ENCODE results near the gene EFL1. TPM values are rescaled to one million over a fixed set of nuclear protein-coding genes. Genes with fewer than 3 reads are reported as not detected.

EFL1 gene
- total and polyA plus RNA-seq, 2 of the 8 experiments (the other 6 are each of a cell fraction or from before 2014, with no cell fraction given): 10.8 to 31.5 TPM

- Histone ChIP-seq H2BK5ac (ENCODE audit: low read depth, low read length) (no peak overlapping the region), H3K9ac (replicated peaks in 1 of 4; ENCODE audit: extremely low read depth in 1 of 4, low read depth in 3 of 4, low read length in 3 of 4) (no peak overlapping the region), H3K27ac (ENCODE audit: low read depth, low read length) (no peak overlapping the region), H4K20me1 (replicated peaks in 1 of 2; ENCODE audit: control insufficient read depth in 1 of 2, insufficient read depth in 2 of 2, low read length in 2 of 2) (no peaks in the 10 kb centered on the region), H3K4me3 (ENCODE audit: extremely low read depth in 1 of 4, insufficient read depth in 2 of 4, low read depth in 3 of 4, low read length in 4 of 4) (no peak overlapping the region), H2BK20ac (ENCODE audit: low read length) (no peak overlapping the region), H3K23me2 (ENCODE audit: low read depth, low read length) (no peaks in the 10 kb centered on the region), H3K4ac (replicated peaks; ENCODE audit: insufficient read length, low read depth, low read length) (no peak overlapping the region), H3K27me3 (replicated peaks in 1 of 4; ENCODE audit: control insufficient read depth in 3 of 4, extremely low read depth in 1 of 4, insufficient read depth in 3 of 4, low read length in 3 of 4) (no peaks in the 10 kb centered on the region), H2BK12ac (ENCODE audit: low read depth, low read length) (no peak overlapping the region), H2BK15ac (ENCODE audit: low read length) (no peak overlapping the region), H4K8ac (ENCODE audit: extremely low read depth, insufficient read depth, low read length) (no peak overlapping the region), H3K23ac (ENCODE audit: insufficient read length) (no peak overlapping the region), H3K79me1 (ENCODE audit: low read depth, low read length) (no peaks in the 10 kb centered on the region), H3K4me2 (ENCODE audit: insufficient read depth in 1 of 2, low read depth in 2 of 2, low read length in 2 of 2) (no peak overlapping the region), H3K14ac (ENCODE audit: insufficient read length) (no peak overlapping the region), H3K9me3 (ENCODE audit: insufficient read depth in 2 of 2, low read depth in 1 of 2, low read length in 1 of 2) (no peaks in the 10 kb centered on the region), H2AFZ (ENCODE audit: low read length) (no peak overlapping the region), H4K91ac (replicated peaks; ENCODE audit: insufficient read length, low read length) (no peak overlapping the region), H3K56ac (replicated peaks; ENCODE audit: insufficient read length, low read depth, low read length) (no peak overlapping the region), H3K4me1 (replicated peaks in 1 of 4; ENCODE audit: control insufficient read depth in 3 of 4, insufficient read depth in 4 of 4, low read length in 3 of 4) (no peaks in the 10 kb centered on the region), H4K5ac (ENCODE audit: insufficient read length, low read depth, low read length) (no peak overlapping the region), H2BK120ac (replicated peaks; ENCODE audit: low read depth, low read length) (no peak overlapping the region), H2AK5ac (ENCODE audit: low read depth, low read length) (no peak overlapping the region), H3K36me3 (ENCODE audit: control insufficient read depth in 2 of 4, insufficient read depth in 4 of 4, low read length in 3 of 4) (no peaks in the 10 kb centered on the region), H3K18ac (ENCODE audit: extremely low read depth, low read length) (no peak overlapping the region), H3K79me2 (ENCODE audit: control insufficient read depth in 1 of 2, insufficient read depth in 2 of 2, low read length in 2 of 2) (no peaks in the 10 kb centered on the region)
- ChIA-PET POLR2A (ENCODE audit: partially characterized antibody) (no interaction called here), CTCF (ENCODE audit: partially characterized antibody) (interaction anchor here (1.0 to 5.9 kb wide), 5 partner anchors 9 to 69 kb away, joined by 3 to 38 read pairs (median 8); no protein-coding TSS in a partner anchor)
- DNase-seq (ENCODE audit: low read depth in 1 of 2, low spot score in 2 of 2): no peak
- 89% methylated on average over 3 of the region's 3 CpGs; no CpG with 5 or more reads in 1 of the 2 experiments for WGBS, 2 experiments (ENCODE audit: extremely low coverage in 1 of 2, insufficient coverage in 1 of 2, insufficient read length in 1 of 2, insufficient replicate concordance in 2 of 2, low coverage in 1 of 2, low lambda C conversion rate in 2 of 2, missing lambda C conversion rate in 1 of 2)
- FAIRE-seq: no peak
- TF ChIP-seq SP1 (IDR thresholded peaks at IDR 0.05; ENCODE audit: low read depth, low read length) (no peak), MAX (IDR thresholded peaks at IDR 0.05) (no peak), TBP (IDR thresholded peaks at IDR 0.05; ENCODE audit: low read depth, low read length) (no peak), ASH2L (IDR thresholded peaks at IDR 0.05; ENCODE audit: low read length) (no peak), CEBPB (IDR thresholded peaks at IDR 0.05; ENCODE audit: low read depth, low read length) (no peak), HDAC6 (IDR thresholded peaks at IDR 0.05; ENCODE audit: low read depth, low read length) (no peak), TAF1 (IDR thresholded peaks at IDR 0.05; ENCODE audit: low read depth, low read length) (no peak), CBX8 (IDR thresholded peaks at IDR 0.05; ENCODE audit: borderline replicate concordance, low read depth, low read length) (no peak), ATF3 (IDR thresholded peaks at IDR 0.05; ENCODE audit: insufficient read depth, low read depth, low read length) (no peak), SRF (IDR thresholded peaks at IDR 0.05; ENCODE audit: low read depth, low read length) (no peak), NANOG (IDR thresholded peaks at IDR 0.05; ENCODE audit: insufficient read depth, low read depth, low read length, poor library complexity, severe bottlenecking) (no peak), RAD21 (IDR thresholded peaks at IDR 0.05 in 1 of 2, conservative IDR thresholded peaks at IDR 0.05 in 1 of 2; ENCODE audit: low read depth in 2 of 2, low read length in 2 of 2) (no peak), KDM1A (IDR thresholded peaks at IDR 0.05; ENCODE audit: borderline replicate concordance, low read length) (no peak), EZH2 (IDR thresholded peaks at IDR 0.05; ENCODE audit: low read depth, low read length, severe bottlenecking) (no peak)
Measured at GRCh38 chr15:82126346-82126745, 136.2 kb downstream of the EFL1 start.
